CD8-positive, alpha-beta memory T cell (primary cell): ENCODE results near the gene DMRTB1. TPM values are rescaled to one million over a fixed set of nuclear protein-coding genes. Genes with fewer than 3 reads are reported as not detected.
"Not testable (repeated sequence)": the region's sequence is repeated elsewhere in the genome, so short reads cannot be mapped to it uniquely, and the experiment has no call there.

Source experiments
- CTCF ChIA-PET: fragments of 350-600 bp; sonication (Branson Sonifier 250); formaldehyde crosslinking; loops from one replicate; lab custom pipeline; 2021; ENCODE audit warnings: antibody characterized with exemption; lab: Charles Lee
- POLR2A ChIA-PET: fragments of 350-600 bp; sonication (Branson Sonifier 250); formaldehyde crosslinking; loops from one replicate; lab custom pipeline; 2021; ENCODE audit warnings: antibody characterized with exemption; lab: Charles Lee
- DNase-seq, 5 donors: peaks; one replicate each; pipeline versions ENCODE4 v3.0.0 to v3.0.0-alpha.2; 2020 to 2022; ENCODE audit warnings: mixed read lengths in 1 of 5
- H3K27ac ChIP-seq: one replicate; pipeline ENCODE4 v1.7.0; 2013; ENCODE audit warnings: low read depth, mild to moderate bottlenecking, low read length, moderate library complexity
- H3K27me3 ChIP-seq: 2 replicates; pipeline ENCODE4 v1.7.0; 2013; ENCODE audit warnings: low read length, mild to moderate bottlenecking; ENCODE audit not compliant: insufficient read depth, poor library complexity, severe bottlenecking
- H3K36me3 ChIP-seq: 2 replicates; pipeline ENCODE4 v1.7.0; 2013; ENCODE audit warnings: mild to moderate bottlenecking, low read length, moderate library complexity; ENCODE audit not compliant: insufficient read depth
- H3K4me1 ChIP-seq: 2 replicates; pipeline ENCODE4 v1.7.0; 2013; ENCODE audit warnings: mild to moderate bottlenecking, low read length, moderate library complexity; ENCODE audit not compliant: insufficient read depth
- H3K4me3 ChIP-seq: 2 replicates; pipeline ENCODE4 v1.7.0; 2013; ENCODE audit warnings: mild to moderate bottlenecking, low read length
- H3K9me3 ChIP-seq: 2 replicates; pipeline ENCODE4 v1.7.0; 2013; ENCODE audit warnings: mild to moderate bottlenecking, low read length
- H3K27ac Mint-ChIP-seq, 8 donors: one replicate each; pipeline ENCODE4 v1.8.0; 2020 to 2021; ENCODE audit warnings: mixed read lengths in 8 of 8, mild to moderate bottlenecking in 6 of 8, inconsistent platforms in 3 of 8, moderate library complexity in 3 of 8
- H3K27me3 Mint-ChIP-seq, 2 donors: one replicate each; pipeline ENCODE4 v1.8.0; 2020 to 2021; ENCODE audit warnings: mixed read lengths in 2 of 2, mild to moderate bottlenecking in 1 of 2, moderate library complexity in 1 of 2
- H3K36me3 Mint-ChIP-seq, 3 donors: one replicate each; pipeline ENCODE4 v1.8.0; 2020 to 2021; ENCODE audit warnings: mixed read lengths in 3 of 3, inconsistent platforms in 1 of 3, mild to moderate bottlenecking in 1 of 3
- H3K4me1 Mint-ChIP-seq, 3 donors: one replicate each; pipeline ENCODE4 v1.8.0; 2020 to 2021; ENCODE audit warnings: mixed read lengths in 3 of 3, inconsistent platforms in 1 of 3, mild to moderate bottlenecking in 1 of 3
- H3K4me3 Mint-ChIP-seq, 7 donors: one replicate each; pipeline ENCODE4 v1.8.0; 2020 to 2021; ENCODE audit warnings: mixed read lengths in 7 of 7, mild to moderate bottlenecking in 6 of 7, moderate library complexity in 4 of 7, inconsistent platforms in 2 of 7
- H3K9me3 Mint-ChIP-seq, 5 donors: one replicate each; pipeline ENCODE4 v1.8.0; 2020 to 2022; ENCODE audit warnings: mixed read lengths in 5 of 5, mild to moderate bottlenecking in 3 of 5, moderate library complexity in 2 of 5, inconsistent platforms in 1 of 5
- polyA plus RNA-seq: library from polyadenylated mRNA; unstranded; fragments of 300-500 nt; fragmentation: Illumina TruSeq; gene quantifications from one replicate; pipeline ENCODE4 v1.2.3, GENCODE V29; 2021
- total RNA-seq, 2 experiments: library from RNA; stranded (reverse); gene quantifications; one replicate each; pipeline ENCODE4 v1.2.3, GENCODE V29; 2021

Gene DMRTB1
- total and polyA plus RNA-seq, 3 experiments from 2014 or later, result not detected

GRCh38 chr1:53421208-53421607 lies 38.0 kb upstream of the DMRTB1 start:
- Histone ChIP-seq H3K4me3 (no peak overlapping the region), H3K9me3 (no peaks in the 10 kb centered on the region), H3K27ac (no peak overlapping the region), H3K36me3 (no peaks in the 10 kb centered on the region), H3K27me3 (no peaks in the 10 kb centered on the region), H3K4me1 (no peaks in the 10 kb centered on the region)
- ChIA-PET CTCF (no interaction called here), POLR2A (no interaction called here)
- Mint-ChIP-seq H3K27me3 (no peaks in the 10 kb centered on the region), H3K27ac (peak overlapping the region in 2 of 8 donors; percentile 0 to 19), H3K9me3 (peaks cover 0 to 9% (median 5%) of the 10 kb centered on the region in 5 donors), H3K4me1 (peaks cover 7 to 19% (median 16%) of the 10 kb centered on the region in 3 donors), H3K4me3 (no peak overlapping the region), H3K36me3 (peaks cover 0 to 7% (median 0%) of the 10 kb centered on the region in 3 donors)
- DNase-seq, result no peak

- POLR2A ChIA-PET, result no interaction called here
- peaks cover 19 to 34% (median 24%) of the 10 kb centered on the region in 3 donors for H3K4me1 Mint-ChIP-seq
- DNase-seq, result no peak
- Histone ChIP-seq H3K9me3 (no peaks in the 10 kb centered on the region), H3K36me3 (no peaks in the 10 kb centered on the region), H3K27ac (no peak overlapping the region), H3K27me3 (no peaks in the 10 kb centered on the region), H3K4me1 (peaks cover 6% of the 10 kb centered on the region), H3K4me3 (no peak overlapping the region)
- H3K27ac Mint-ChIP-seq, result no peak overlapping the region
- H3K4me3 Mint-ChIP-seq, result no peak overlapping the region
- H3K27me3 Mint-ChIP-seq, result peaks cover 10 to 12% of the 10 kb centered on the region in 2 donors
- no peaks in the 10 kb centered on the region for H3K9me3 Mint-ChIP-seq
- CTCF ChIA-PET, result interaction anchor here (1.0 to 1.2 kb wide), 2 partner anchors 17 to 152 kb away, joined by 3 to 4 read pairs; no protein-coding TSS in a partner anchor
- H3K36me3 Mint-ChIP-seq, result no peaks in the 10 kb centered on the region
Observed at GRCh38 chr1:53430261-53430660, 28.9 kb upstream of the DMRTB1 start.

GRCh38 chr1:53430779-53431178 lies 28.4 kb upstream of the DMRTB1 start:
- peaks cover 6% of the 10 kb centered on the region for H3K4me1 ChIP-seq
- ChIA-PET CTCF (no interaction called here), POLR2A (no interaction called here)
- peaks cover 10 to 13% of the 10 kb centered on the region in 2 donors for H3K27me3 Mint-ChIP-seq
- no peaks in the 10 kb centered on the region for H3K9me3 Mint-ChIP-seq
- no peaks in the 10 kb centered on the region for H3K9me3 ChIP-seq
- H3K27ac Mint-ChIP-seq, result peak overlapping the region in 1 of 8 donors; percentile 3
- H3K36me3 ChIP-seq, result no peaks in the 10 kb centered on the region
- H3K4me1 Mint-ChIP-seq, result peaks cover 19 to 34% (median 24%) of the 10 kb centered on the region in 3 donors
- no peaks in the 10 kb centered on the region for H3K36me3 Mint-ChIP-seq
- H3K27me3 ChIP-seq, result no peaks in the 10 kb centered on the region
- no peak overlapping the region for H3K4me3 Mint-ChIP-seq
- no peak overlapping the region for H3K4me3 ChIP-seq
- H3K27ac ChIP-seq, result no peak overlapping the region
- no peak for DNase-seq

GRCh38 chr1:53431244-53431643 lies 28.0 kb upstream of the DMRTB1 start:
- H3K27ac Mint-ChIP-seq, result peak overlapping the region in 3 of 8 donors; percentile 13 to 47 (median 36)
- Histone ChIP-seq H3K4me1 (peaks cover 6% of the 10 kb centered on the region), H3K36me3 (no peaks in the 10 kb centered on the region), H3K4me3 (no peak overlapping the region), H3K27me3 (no peaks in the 10 kb centered on the region), H3K9me3 (no peaks in the 10 kb centered on the region), H3K27ac (no peak overlapping the region)
- peaks cover 19 to 34% (median 24%) of the 10 kb centered on the region in 3 donors for H3K4me1 Mint-ChIP-seq
- ChIA-PET CTCF (interaction anchor here (1.0 kb wide), 1 partner anchor 18 kb away, joined by 4 read pairs; no protein-coding TSS in a partner anchor), POLR2A (no interaction called here)
- H3K27me3 Mint-ChIP-seq, result peaks cover 10 to 17% of the 10 kb centered on the region in 2 donors
- no peak for DNase-seq
- no peaks in the 10 kb centered on the region for H3K9me3 Mint-ChIP-seq
- H3K4me3 Mint-ChIP-seq, result no peak overlapping the region
- no peaks in the 10 kb centered on the region for H3K36me3 Mint-ChIP-seq

GRCh38 chr1:53431805-53432565 lies 27.2 kb upstream of the DMRTB1 start:
- ChIA-PET POLR2A (no interaction called here), CTCF (interaction anchor here (0.9 to 1.2 kb wide), 3 partner anchors 18 to 38 kb away, joined by 3 to 4 read pairs (median 4); no protein-coding TSS in a partner anchor)
- Histone ChIP-seq H3K27me3 (no peaks in the 10 kb centered on the region), H3K36me3 (no peaks in the 10 kb centered on the region), H3K27ac (no peak overlapping the region), H3K4me1 (peaks cover 6% of the 10 kb centered on the region), H3K4me3 (no peak overlapping the region), H3K9me3 (no peaks in the 10 kb centered on the region)
- Mint-ChIP-seq H3K36me3 (no peaks in the 10 kb centered on the region), H3K4me1 (peaks cover 19 to 34% (median 24%) of the 10 kb centered on the region in 3 donors), H3K4me3 (no peak overlapping the region), H3K9me3 (no peaks in the 10 kb centered on the region), H3K27me3 (peaks cover 7 to 20% of the 10 kb centered on the region in 2 donors), H3K27ac (peak overlapping the region in 3 of 8 donors; percentile 13 to 36 (median 27))
- DNase-seq, result no peak

GRCh38 chr1:53432611-53433010 lies 26.6 kb upstream of the DMRTB1 start:
- Mint-ChIP-seq H3K9me3 (no peaks in the 10 kb centered on the region), H3K4me1 (peaks cover 15 to 30% (median 18%) of the 10 kb centered on the region in 3 donors), H3K27ac (no peak overlapping the region), H3K36me3 (no peaks in the 10 kb centered on the region), H3K27me3 (peaks cover 7 to 20% of the 10 kb centered on the region in 2 donors), H3K4me3 (no peak overlapping the region)
- H3K9me3 ChIP-seq, result no peaks in the 10 kb centered on the region
- no peaks in the 10 kb centered on the region for H3K27me3 ChIP-seq
- H3K27ac ChIP-seq, result no peak overlapping the region
- no peaks in the 10 kb centered on the region for H3K36me3 ChIP-seq
- no peak for DNase-seq
- H3K4me3 ChIP-seq, result no peak overlapping the region
- POLR2A ChIA-PET, result no interaction called here
- peaks cover 6% of the 10 kb centered on the region for H3K4me1 ChIP-seq
- CTCF ChIA-PET, result interaction anchor here (0.9 to 1.2 kb wide), 2 partner anchors 19 to 39 kb away, joined by 3 to 4 read pairs; no protein-coding TSS in a partner anchor

GRCh38 chr1:53434405-53435007 lies 24.7 kb upstream of the DMRTB1 start:
- H3K27ac ChIP-seq, DNase-seq, H3K9me3 Mint-ChIP-seq, POLR2A ChIA-PET, H3K9me3 ChIP-seq, H3K4me3 Mint-ChIP-seq, H3K4me3 ChIP-seq, H3K4me1 ChIP-seq, H3K36me3 Mint-ChIP-seq, H3K36me3 ChIP-seq, H3K27me3 ChIP-seq: not testable (repeated sequence)
- H3K27me3 Mint-ChIP-seq, result peaks cover 7 to 20% of the 10 kb centered on the region in 2 donors
- peak overlapping the region in 1 of 8 donors; percentile 9 for H3K27ac Mint-ChIP-seq
- peaks cover 11 to 21% (median 11%) of the 10 kb centered on the region in 3 donors for H3K4me1 Mint-ChIP-seq
- CTCF ChIA-PET, result interaction anchor here (0.9 to 1.3 kb wide), 2 partner anchors 156 kb away, joined by 3 to 4 read pairs; no protein-coding TSS in a partner anchor

GRCh38 chr1:53435151-53435550 lies 24.0 kb upstream of the DMRTB1 start:
- Mint-ChIP-seq H3K36me3 (no peaks in the 10 kb centered on the region), H3K4me1 (peaks cover 11 to 21% (median 11%) of the 10 kb centered on the region in 3 donors), H3K9me3 (no peaks in the 10 kb centered on the region), H3K4me3 (no peak overlapping the region), H3K27ac (peak overlapping the region in 1 of 8 donors; percentile 51), H3K27me3 (peaks cover 6 to 20% of the 10 kb centered on the region in 2 donors)
- H3K9me3 ChIP-seq, result no peaks in the 10 kb centered on the region
- POLR2A ChIA-PET, result no interaction called here
- H3K27me3 ChIP-seq, result no peaks in the 10 kb centered on the region
- CTCF ChIA-PET, result interaction anchor here (0.9 kb wide), 1 partner anchor 157 kb away, joined by 4 read pairs; no protein-coding TSS in a partner anchor
- H3K36me3 ChIP-seq, result no peaks in the 10 kb centered on the region
- no peak for DNase-seq
- H3K4me1 ChIP-seq, result peaks cover 6% of the 10 kb centered on the region
- H3K27ac ChIP-seq, result no peak overlapping the region
- no peak overlapping the region for H3K4me3 ChIP-seq
